Measurements from ENCODE around the gene PPFIBP1. TPM values are rescaled to one million over a fixed set of nuclear protein-coding genes. Genes with fewer than 3 reads are reported as not detected.

PPFIBP1 gene
- total and polyA plus RNA-seq, 9 of the 15 experiments (the other 6 are each of a cell fraction or from before 2014, with no cell fraction given) = 0.46 to 3.5 (median 1.8) TPM

- DNase-seq (ENCODE audit: extremely low read depth in 1 of 4, low spot score in 3 of 4) = no peak
- no TSS peak for BruUV-seq (replicated peaks)
- H3K27ac ChIP-seq (ENCODE audit: extremely low read depth, low read depth, low read length) = no peak overlapping the region
- no peaks in the 10 kb centered on the region for H3K79me2 ChIP-seq (ENCODE audit: control insufficient read depth, insufficient read depth, low read length)
- peaks cover 15 to 24% of the 10 kb centered on the region in 2 experiments for H3K27me3 ChIP-seq (ENCODE audit: control insufficient read depth in 2 of 2, insufficient read depth in 2 of 2, low read length in 2 of 2)
- H3K4me1 ChIP-seq (replicated peaks in 1 of 2; ENCODE audit: control insufficient read depth in 2 of 2, insufficient read depth in 2 of 2, low read length in 2 of 2) = peaks cover 0 to 8% of the 10 kb centered on the region in 2 experiments; a peak in 4 of 5 replicates
- no peak for TF ChIP-seq POLR2B (IDR thresholded peaks at IDR 0.05; ENCODE audit: low read depth, partially characterized antibody)
- no peak for TF ChIP-seq PBX2 (CRISPR knock-in tag; IDR thresholded peaks at IDR 0.05; ENCODE audit: low read depth)
- peak; percentile 72 for TF ChIP-seq PBX2 (tag; conservative IDR thresholded peaks at IDR 0.05; ENCODE audit: low read depth)
- TF ChIP-seq MEIS2 (IDR thresholded peaks at IDR 0.05; ENCODE audit: partially characterized antibody) = peak; percentile 42
- H3K4me2 ChIP-seq (ENCODE audit: insufficient read depth, low read length) = no peak overlapping the region
- intact Hi-C loops (cut with micrococcal nuclease) (no loop called here), in situ Hi-C loops (cut with MboI) (no loop called here)
- ChIA-PET POLR2A (interaction anchor here (1.6 kb wide), 1 partner anchor 12 kb away, joined by 4 read pairs; no protein-coding TSS in a partner anchor), CTCF (ENCODE audit: low intra/inter-chr PET ratio) (no interaction called here)
- H3K4me3 ChIP-seq = no peak overlapping the region
- no peak overlapping the region for H2AFZ ChIP-seq (ENCODE audit: low read depth, low read length)
- no peak overlapping the region for H3K9ac ChIP-seq (ENCODE audit: insufficient read depth in 1 of 2, low read depth in 2 of 2, low read length in 2 of 2)
- no peaks in the 10 kb centered on the region for H3K36me3 ChIP-seq (ENCODE audit: control insufficient read depth, insufficient read depth, low read length)
- no peak for FAIRE-seq
- ATAC-seq = no peak
- no peaks in the 10 kb centered on the region for H3K9me3 ChIP-seq (replicated peaks; ENCODE audit: control insufficient read depth, insufficient read depth, low read depth, low read length)
- H3K9me1 ChIP-seq (ENCODE audit: control insufficient read depth, insufficient read depth, low read length) = no peaks in the 10 kb centered on the region
- WGBS (ENCODE audit: insufficient coverage, low coverage, missing lambda C conversion rate) = 3% methylated on average over 14 of the region's 14 CpGs
- no peaks in the 10 kb centered on the region for H4K20me1 ChIP-seq (replicated peaks; ENCODE audit: control insufficient read depth, insufficient read depth, low read length)
Measured at GRCh38 chr12:27554421-27555186, 30.6 kb downstream of the PPFIBP1 start.

All from K562 (cell line).